HepG2 (cell line): ENCODE measurements around the gene TSPAN9. TPM values are rescaled to one million over a fixed set of nuclear protein-coding genes. Genes with fewer than 3 reads are reported as not detected.
A peak's percentile ranks its signal among the peaks of the same experiment; 100 is the strongest.

Experiments used
- ATF7-NPFF ChIP-seq: sonication (generic); formaldehyde crosslinking; IDR thresholded peaks from 2 replicates; pipeline ENCODE4 v1.8.1; 2023; ENCODE audit warnings: mild to moderate bottlenecking, low read depth, missing genetic modification reagents, moderate library complexity
- DR1 ChIP-seq: sonication (generic); formaldehyde crosslinking; IDR thresholded peaks from 2 replicates; pipeline ENCODE4 v1.8.0; 2021; ENCODE audit warnings: mild to moderate bottlenecking, missing genetic modification reagents, inconsistent platforms
- ERF ChIP-seq: IDR thresholded peaks from 2 replicates; pipeline ENCODE4 v1.6.1; 2018; ENCODE audit warnings: missing biosample characterization, missing genetic modification reagents
- GRHL1 ChIP-seq: sonication (generic); formaldehyde crosslinking; conservative IDR thresholded peaks from 2 replicates; pipeline ENCODE4 v1.8.0; 2022; ENCODE audit warnings: missing genetic modification reagents
- GTF2F1 ChIP-seq: fragments of 150-350 bp; IDR thresholded peaks from 2 replicates; pipeline ENCODE4 v1.6.1; 2014; ENCODE audit warnings: low read length
- KAT7 ChIP-seq: IDR thresholded peaks from 2 replicates; pipeline ENCODE4 v1.6.1; 2018; ENCODE audit warnings: borderline replicate concordance, missing compliant biosample characterization
- PATZ1 ChIP-seq: sonication (generic); formaldehyde crosslinking; IDR thresholded peaks from 2 replicates; pipeline ENCODE4 v1.4.0; 2020; ENCODE audit warnings: missing genetic modification reagents
- SMARCC2 ChIP-seq: fragments of 450-650 bp; IDR thresholded peaks from 2 replicates; pipeline ENCODE4 v1.6.1; 2017; ENCODE audit warnings: antibody characterized with exemption, mild to moderate bottlenecking
- SRSF4 ChIP-seq: fragments of 200-400 bp; formaldehyde crosslinking; IDR thresholded peaks from one replicate; pipeline ENCODE4 v1.6.1; 2018; ENCODE audit warnings: mild to moderate bottlenecking, low read depth, low read length, moderate library complexity; ENCODE audit not compliant: poor library complexity, severe bottlenecking
- THRA ChIP-seq: sonication (generic); formaldehyde crosslinking; IDR thresholded peaks from 2 replicates; pipeline ENCODE4 v1.4.0; 2020; ENCODE audit warnings: missing genetic modification reagents, borderline replicate concordance
- ZNF143 ChIP-seq: sonication (generic); formaldehyde crosslinking; IDR thresholded peaks from 2 replicates; pipeline ENCODE4 v1.4.0; 2020; ENCODE audit warnings: missing genetic modification reagents
- ZNF224 ChIP-seq: sonication (generic); formaldehyde crosslinking; IDR thresholded peaks from 2 replicates; pipeline ENCODE4 v1.5.0; 2020; ENCODE audit warnings: mild to moderate bottlenecking, missing genetic modification reagents
- ZNF33B ChIP-seq: sonication (generic); formaldehyde crosslinking; IDR thresholded peaks from 2 replicates; pipeline ENCODE4 v1.5.1; 2020; ENCODE audit warnings: mild to moderate bottlenecking, missing genetic modification reagents
- ZNF883 ChIP-seq: sonication (generic); formaldehyde crosslinking; IDR thresholded peaks from 2 replicates; pipeline ENCODE4 v1.5.1; 2020; ENCODE audit warnings: mild to moderate bottlenecking, missing genetic modification reagents; ENCODE audit errors: not compliant biosample characterization
- polyA plus RNA-seq, 8 experiments: library from polyadenylated mRNA; depleted of rRNA in 3 of 8; stranded (reverse) in 7 of 8; unstranded in 1 of 8; fragments of >200 nt; fragmentation: Illumina TruSeq in 4 of 8; extraction: Trizol in 4 of 8; gene quantifications; 2 replicates each; pipeline versions ENCODE4 v1.2.1 to v1.2.3, GENCODE V29; 2011 to 2016; ENCODE audit warnings: low read depth in 4 of 8, missing spikeins in 1 of 8, mixed read lengths in 1 of 8; ENCODE audit not compliant: insufficient read depth in 1 of 8
- total RNA-seq, 5 experiments: library from RNA; depleted of rRNA; stranded (reverse); fragments of >200 nt; fragmentation: Illumina TruSeq; extraction: Trizol; gene quantifications; 2 replicates each; pipeline ENCODE4 v1.2.3, GENCODE V29; 2016; ENCODE audit warnings: low read depth in 1 of 5
- TF ChIP-seq, protein P1 (sequence below): sonication (generic); formaldehyde crosslinking; IDR thresholded peaks from 2 replicates; pipeline ENCODE4 v1.8.1; 2022; ENCODE audit warnings: low read depth, mild to moderate bottlenecking, missing genetic modification reagents
- TF ChIP-seq, protein P2 (sequence below): sonication (generic); formaldehyde crosslinking; IDR thresholded peaks from 2 replicates; pipeline ENCODE4 v1.8.1; 2023; ENCODE audit warnings: mild to moderate bottlenecking, moderate library complexity, missing genetic modification reagents

The TSPAN9 gene
- total and polyA plus RNA-seq, 2 of the 13 experiments (the other 11 are each of a cell fraction or from before 2014, with no cell fraction given) = 18.1 to 42.3 TPM

- TF ChIP-seq, protein P1, sequence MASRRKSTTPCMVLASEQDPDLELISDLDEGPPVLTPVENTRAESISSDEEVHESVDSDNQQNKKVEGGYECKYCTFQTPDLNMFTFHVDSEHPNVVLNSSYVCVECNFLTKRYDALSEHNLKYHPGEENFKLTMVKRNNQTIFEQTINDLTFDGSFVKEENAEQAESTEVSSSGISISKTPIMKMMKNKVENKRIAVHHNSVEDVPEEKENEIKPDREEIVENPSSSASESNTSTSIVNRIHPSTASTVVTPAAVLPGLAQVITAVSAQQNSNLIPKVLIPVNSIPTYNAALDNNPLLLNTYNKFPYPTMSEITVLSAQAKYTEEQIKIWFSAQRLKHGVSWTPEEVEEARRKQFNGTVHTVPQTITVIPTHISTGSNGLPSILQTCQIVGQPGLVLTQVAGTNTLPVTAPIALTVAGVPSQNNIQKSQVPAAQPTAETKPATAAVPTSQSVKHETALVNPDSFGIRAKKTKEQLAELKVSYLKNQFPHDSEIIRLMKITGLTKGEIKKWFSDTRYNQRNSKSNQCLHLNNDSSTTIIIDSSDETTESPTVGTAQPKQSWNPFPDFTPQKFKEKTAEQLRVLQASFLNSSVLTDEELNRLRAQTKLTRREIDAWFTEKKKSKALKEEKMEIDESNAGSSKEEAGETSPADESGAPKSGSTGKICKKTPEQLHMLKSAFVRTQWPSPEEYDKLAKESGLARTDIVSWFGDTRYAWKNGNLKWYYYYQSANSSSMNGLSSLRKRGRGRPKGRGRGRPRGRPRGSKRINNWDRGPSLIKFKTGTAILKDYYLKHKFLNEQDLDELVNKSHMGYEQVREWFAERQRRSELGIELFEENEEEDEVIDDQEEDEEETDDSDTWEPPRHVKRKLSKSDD (CRISPR knock-in tag) = no peak
- no peak for TF ChIP-seq GTF2F1
- TF ChIP-seq ZNF224 (CRISPR knock-in tag) = no peak
- TF ChIP-seq GRHL1 (CRISPR knock-in tag) = no peak
- TF ChIP-seq THRA (CRISPR knock-in tag) = no peak; the same call in 1 of the 2 replicates
- TF ChIP-seq KAT7 (CRISPR knock-in tag) = no peak; the same call in 1 of the 2 replicates
- TF ChIP-seq, protein P2, sequence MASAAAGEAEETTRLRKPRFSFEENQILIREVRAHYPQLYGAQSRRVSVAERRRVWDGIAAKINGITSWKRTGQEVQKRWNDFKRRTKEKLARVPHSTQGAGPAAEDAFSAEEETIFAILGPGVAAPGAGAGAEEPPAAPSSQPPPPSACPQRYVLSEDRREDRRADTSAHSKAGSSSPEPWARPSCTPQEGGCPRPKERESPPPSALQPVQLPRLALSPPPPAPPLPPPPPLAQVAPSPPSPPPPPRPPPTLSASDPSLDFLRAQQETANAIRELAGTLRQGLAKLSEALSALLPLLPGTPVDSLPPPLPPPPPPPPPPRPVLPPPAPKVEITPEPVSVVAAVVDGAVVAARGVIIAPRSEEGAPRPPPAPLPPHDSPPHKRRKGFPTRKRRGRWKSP (CRISPR knock-in tag) = no peak
- TF ChIP-seq DR1 = no peak
- no peak for TF ChIP-seq ZNF883
- TF ChIP-seq PATZ1 = no peak
- no peak for TF ChIP-seq ATF7-NPFF
- TF ChIP-seq ZNF143 (CRISPR knock-in tag) = no peak; the same call in 1 of the 2 replicates
- TF ChIP-seq SMARCC2 = no peak
- peak; percentile 41; the same call in 1 of the 2 replicates for TF ChIP-seq ERF (CRISPR knock-in tag)
- no peak for TF ChIP-seq ZNF33B (CRISPR knock-in tag)
- TF ChIP-seq SRSF4 = no peak
Measured at GRCh38 chr12:3165078-3165980, 88.2 kb downstream of the TSPAN9 start (continued).
